NAMALWA (cell line): Measurements from ENCODE around the gene DOCK10.
"Not testable (repeated sequence)": the region's sequence is repeated elsewhere in the genome, so short reads cannot be mapped to it uniquely, and the experiment has no call there.

Source experiments
- DNase-seq: peaks from one replicate; pipeline ENCODE4 v3.0.0-alpha.2; 2015; ENCODE audit warnings: low spot score

The DOCK10 gene

GRCh38 chr2:225041851-225042799 is at the start of gene DOCK10:
Gene DOCK10 (minus strand): TSS chr2:225042468. CDS start chr2:225042374, 94 bp downstream.
- DNase-seq = peak; percentile 49

GRCh38 chr2:225091336-225091735 is 49.1 kb upstream of the DOCK10 start:
- no peak for DNase-seq

GRCh38 chr2:225090746-225091145 is 48.5 kb upstream of the DOCK10 start:
- no peak for DNase-seq

GRCh38 chr2:225086915-225087314 is 44.6 kb upstream of the DOCK10 start:
- DNase-seq = no peak

- no peak for DNase-seq
Observed at GRCh38 chr2:225086439-225086838, 44.2 kb upstream of the DOCK10 start.

- DNase-seq = no peak
Observed at GRCh38 chr2:225083276-225083675, 41.0 kb upstream of the DOCK10 start.

- no peak for DNase-seq
Observed at GRCh38 chr2:225076125-225076524, 33.9 kb upstream of the DOCK10 start.

- DNase-seq = no peak
Observed at GRCh38 chr2:225074919-225075681, 32.8 kb upstream of the DOCK10 start.

- no peak for DNase-seq
Observed at GRCh38 chr2:225074366-225074765, 32.1 kb upstream of the DOCK10 start.

- DNase-seq = no peak
Observed at GRCh38 chr2:225073198-225073597, 30.9 kb upstream of the DOCK10 start.

GRCh38 chr2:225072444-225072843 is 30.2 kb upstream of the DOCK10 start:
- no peak for DNase-seq

GRCh38 chr2:225070811-225071210 is 28.5 kb upstream of the DOCK10 start:
- no peak for DNase-seq

- no peak for DNase-seq
Observed at GRCh38 chr2:225069966-225070365, 27.7 kb upstream of the DOCK10 start.

GRCh38 chr2:225069477-225069876 is 27.2 kb upstream of the DOCK10 start:
- DNase-seq = no peak

- DNase-seq = no peak
Observed at GRCh38 chr2:225065882-225066281, 23.6 kb upstream of the DOCK10 start.

- no peak for DNase-seq
Observed at GRCh38 chr2:225064928-225065327, 22.7 kb upstream of the DOCK10 start.

- DNase-seq = no peak
Observed at GRCh38 chr2:225064362-225064761, 22.1 kb upstream of the DOCK10 start.

- DNase-seq = no peak
Observed at GRCh38 chr2:225056330-225057073, 14.2 kb upstream of the DOCK10 start.

- DNase-seq = no peak
Observed at GRCh38 chr2:225055714-225056113, 13.4 kb upstream of the DOCK10 start.

- no peak for DNase-seq
Observed at GRCh38 chr2:225052703-225053102, 10.4 kb upstream of the DOCK10 start.

- DNase-seq = not testable (repeated sequence)
Observed at GRCh38 chr2:225047502-225047901, 5.2 kb upstream of the DOCK10 start.

- DNase-seq = no peak
Observed at GRCh38 chr2:225042800-225043167, 516 bp upstream of the DOCK10 start.
